GM06990 (cell line): ENCODE data around the gene CD207.
"Not testable (repeated sequence)": the region's sequence is repeated elsewhere in the genome, so short reads cannot be mapped to it uniquely, and the experiment has no call there.

Source experiments
- DNase-seq: peaks from one replicate; pipeline ENCODE4 v3.0.0-alpha.2; 2011; ENCODE audit not compliant: insufficient read length; ENCODE audit errors: extremely low read depth
- H3K27me3 ChIP-seq: replicated peaks from 2 replicates; pipeline ENCODE4 v1.6.0; 2011; ENCODE audit warnings: low read length; ENCODE audit not compliant: control insufficient read depth, insufficient read depth
- H3K36me3 ChIP-seq: 2 replicates; pipeline ENCODE4 v1.5.1; 2011; ENCODE audit warnings: low read length; ENCODE audit not compliant: control insufficient read depth, insufficient read depth
- H3K4me3 ChIP-seq: replicated peaks from 2 replicates; pipeline ENCODE4 v1.5.1; 2011; ENCODE audit warnings: low read depth, mild to moderate bottlenecking, control low read depth, low read length
- CTCF ChIP-seq: IDR thresholded peaks from 2 replicates; pipeline ENCODE4 v1.5.1; 2011; ENCODE audit warnings: low read length, control low read depth, mild to moderate bottlenecking, inconsistent platforms; ENCODE audit not compliant: insufficient read depth, poor library complexity, severe bottlenecking

Gene CD207

GRCh38 chr2:70807828-70808118 lies 27.8 kb downstream of the CD207 start:
- TF ChIP-seq CTCF, result no peak
- no peaks in the 10 kb centered on the region; the same call in 1 of the 2 replicates for H3K27me3 ChIP-seq
- DNase-seq, result no peak
- H3K36me3 ChIP-seq, result no peaks in the 10 kb centered on the region
- H3K4me3 ChIP-seq, result no peak overlapping the region

- no peak for TF ChIP-seq CTCF
- Histone ChIP-seq H3K27me3 (no peaks in the 10 kb centered on the region; the same call in 1 of the 2 replicates), H3K4me3 (no peak overlapping the region), H3K36me3 (no peaks in the 10 kb centered on the region)
- DNase-seq, result no peak
Measured at GRCh38 chr2:70807102-70807827, 28.4 kb downstream of the CD207 start.

- TF ChIP-seq CTCF, result no peak
- H3K36me3 ChIP-seq, result no peaks in the 10 kb centered on the region
- DNase-seq, result no peak
- no peak overlapping the region for H3K4me3 ChIP-seq
- no peaks in the 10 kb centered on the region; the same call in 1 of the 2 replicates for H3K27me3 ChIP-seq
Measured at GRCh38 chr2:70806620-70807019, 29.0 kb downstream of the CD207 start.

GRCh38 chr2:70806013-70806412 lies 29.6 kb downstream of the CD207 start:
- DNase-seq, result no peak
- Histone ChIP-seq H3K27me3 (no peaks in the 10 kb centered on the region; the same call in 1 of the 2 replicates), H3K36me3 (no peaks in the 10 kb centered on the region), H3K4me3 (no peak overlapping the region)
- TF ChIP-seq CTCF, result no peak

- Histone ChIP-seq H3K36me3 (no peaks in the 10 kb centered on the region), H3K27me3 (no peaks in the 10 kb centered on the region; the same call in none of the 2 replicates), H3K4me3 (no peak overlapping the region)
- no peak for DNase-seq
- TF ChIP-seq CTCF, result no peak
Measured at GRCh38 chr2:70801607-70802263, 33.9 kb downstream of the CD207 start.

- Histone ChIP-seq H3K27me3 (no peaks in the 10 kb centered on the region; the same call in none of the 2 replicates), H3K36me3 (no peaks in the 10 kb centered on the region), H3K4me3 (no peak overlapping the region)
- no peak for TF ChIP-seq CTCF
- DNase-seq, result no peak
Measured at GRCh38 chr2:70799706-70800105, 35.9 kb downstream of the CD207 start.

- not testable (repeated sequence) for H3K4me3 ChIP-seq, H3K36me3 ChIP-seq, DNase-seq, H3K27me3 ChIP-seq
Measured at GRCh38 chr2:70797996-70798395, 37.6 kb downstream of the CD207 start.
